HG03280 (cell line): ENCODE data around the gene PROSER3.
"Not testable (repeated sequence)": the region's sequence is repeated elsewhere in the genome, so short reads cannot be mapped to it uniquely, and the experiment has no call there.

ENCODE experiments used
- ATAC-seq: cut with Tn5 transposase; IDR thresholded peaks from one replicate; pipeline ENCODE4 v1.9.1; 2021; ENCODE audit warnings: mild to moderate bottlenecking, moderate library complexity; ENCODE audit not compliant: unreplicated experiment

PROSER3 gene

GRCh38 chr19:35789978-35790944 is 32.3 kb downstream of the PROSER3 start:
- ATAC-seq = no peak

GRCh38 chr19:35790981-35791813 is 33.2 kb downstream of the PROSER3 start:
- ATAC-seq = no peak

GRCh38 chr19:35791814-35792279 is 33.9 kb downstream of the PROSER3 start:
- no peak for ATAC-seq

- no peak for ATAC-seq
Observed at GRCh38 chr19:35792312-35792711, 34.3 kb downstream of the PROSER3 start.

GRCh38 chr19:35792888-35793287 is 34.9 kb downstream of the PROSER3 start:
- ATAC-seq = no peak

- ATAC-seq = no peak
Observed at GRCh38 chr19:35793381-35794165, 35.6 kb downstream of the PROSER3 start.

- ATAC-seq = not testable (repeated sequence)
Observed at GRCh38 chr19:35795564-35795963, 37.6 kb downstream of the PROSER3 start.

GRCh38 chr19:35796645-35797542 is 38.9 kb downstream of the PROSER3 start:
- no peak for ATAC-seq

- ATAC-seq = no peak
Observed at GRCh38 chr19:35797663-35798062, 39.7 kb downstream of the PROSER3 start.

GRCh38 chr19:35801828-35802227 is 43.9 kb downstream of the PROSER3 start:
- no peak for ATAC-seq

- no peak for ATAC-seq
Observed at GRCh38 chr19:35805526-35806102, 47.6 kb downstream of the PROSER3 start.

GRCh38 chr19:35806597-35806996 is 48.6 kb downstream of the PROSER3 start:
- ATAC-seq = no peak

- ATAC-seq = no peak
Observed at GRCh38 chr19:35807633-35808032, 49.7 kb downstream of the PROSER3 start.

GRCh38 chr19:35811317-35812219 is 53.6 kb downstream of the PROSER3 start:
- no peak for ATAC-seq

- no peak for ATAC-seq
Observed at GRCh38 chr19:35812220-35813042, 54.5 kb downstream of the PROSER3 start, which contains the start of gene PRODH2. TSS of gene PRODH2 (minus strand) at chr19:35812845. CDS start at chr19:35812805, 40 bp downstream.

- no peak for ATAC-seq
Observed at GRCh38 chr19:35813043-35813890, 55.3 kb downstream of the PROSER3 start.
